PC-3 (cell line): ENCODE data around the gene FAM13A. TPM values are rescaled to one million over a fixed set of nuclear protein-coding genes. Genes with fewer than 3 reads are reported as not detected.

Experiments
- ATAC-seq: fragments of 200-7000 bp; cut with Tn5 transposase; 2 replicates; pipeline ENCODE4 v1.9.1; 2020; ENCODE audit warnings: mild to moderate bottlenecking, moderate library complexity
- BruUV-seq: library from RNA; stranded (reverse); fragments of 400-500 nt; replicated peaks from 2 replicates; lab custom pipeline; 2021; lab: Mats Ljungman, UMichigan
- CTCF ChIA-PET: fragments of 300-600 bp; sonication (Branson Sonifier 250); formaldehyde crosslinking; loops from one replicate; lab custom pipeline; 2022; ENCODE audit warnings: antibody characterized with exemption; lab: Charles Lee
- POLR2A ChIA-PET: fragments of 300-600 bp; sonication (Branson Sonifier 250); formaldehyde crosslinking; loops from one replicate; lab custom pipeline; 2022; ENCODE audit warnings: antibody characterized with exemption; ENCODE audit not compliant: unreplicated experiment; lab: Charles Lee
- DNase-seq: peaks from one replicate; pipeline ENCODE4 v3.0.0-alpha.2; 2015
- H2AFZ ChIP-seq: fragments of 300-600 bp; sonication (generic); 2 replicates; pipeline ENCODE4 v1.6.0; 2016; ENCODE audit warnings: antibody characterized with exemption, low read length
- H3F3A ChIP-seq: fragments of 300-600 bp; sonication (generic); one replicate; pipeline ENCODE4 v1.6.0; 2017; ENCODE audit warnings: antibody characterized with exemption, low read length, control low read depth, mild to moderate bottlenecking; ENCODE audit not compliant: unreplicated experiment
- H3K27ac ChIP-seq: fragments of 300-600 bp; sonication (generic); 2 replicates; pipeline ENCODE4 v1.5.1; 2016; ENCODE audit warnings: mild to moderate bottlenecking, low read length
- H3K27me3 ChIP-seq: fragments of 300-600 bp; sonication (generic); 2 replicates; pipeline ENCODE4 v1.6.1; 2016; ENCODE audit warnings: low read length, mixed read lengths
- H3K36me3 ChIP-seq: fragments of 300-600 bp; sonication (generic); 2 replicates; pipeline ENCODE4 v1.6.1; 2016; ENCODE audit warnings: low read depth, mixed run types, low read length, mixed read lengths
- H3K4me1 ChIP-seq: fragments of 300-600 bp; sonication (generic); 2 replicates; pipeline ENCODE4 v1.5.1; 2016; ENCODE audit warnings: low read length; ENCODE audit not compliant: insufficient read depth
- H3K4me2 ChIP-seq: fragments of 300-600 bp; sonication (generic); 2 replicates; pipeline ENCODE4 v1.6.0; 2016; ENCODE audit warnings: low read length
- H3K4me3 ChIP-seq: fragments of 300-600 bp; sonication (generic); 2 replicates; pipeline ENCODE4 v1.5.1; 2016; ENCODE audit warnings: mild to moderate bottlenecking, low read length, mixed read lengths
- H3K79me2 ChIP-seq: fragments of 300-600 bp; sonication (generic); 2 replicates; pipeline ENCODE4 v1.6.1; 2017; ENCODE audit warnings: low read length, mixed read lengths
- H3K9ac ChIP-seq: fragments of 300-600 bp; sonication (generic); 2 replicates; pipeline ENCODE4 v1.6.0; 2016; ENCODE audit warnings: mild to moderate bottlenecking, low read length
- H3K9me2 ChIP-seq: fragments of 300-600 bp; sonication (generic); replicated peaks from 2 replicates; pipeline ENCODE4 v1.6.1; 2016; ENCODE audit warnings: mixed run types, low read length, mixed read lengths
- H3K9me3 ChIP-seq: fragments of 300-600 bp; sonication (generic); 2 replicates; pipeline ENCODE4 v1.6.1; 2016; ENCODE audit warnings: low read length, mixed read lengths
- H4K20me1 ChIP-seq: fragments of 300-600 bp; sonication (generic); 2 replicates; pipeline ENCODE4 v1.6.1; 2016; ENCODE audit warnings: low read length, mixed read lengths
- EZH2 ChIP-seq: fragments of 300-600 bp; sonication (generic); IDR thresholded peaks from one replicate; pipeline ENCODE4 v1.6.1; 2017; ENCODE audit warnings: antibody characterized with exemption, mild to moderate bottlenecking, low read length; ENCODE audit not compliant: unreplicated experiment
- EZH2phosphoT487 ChIP-seq: fragments of 300-600 bp; sonication (generic); IDR thresholded peaks from 2 replicates; pipeline ENCODE4 v1.6.1; 2018; ENCODE audit warnings: mild to moderate bottlenecking, antibody characterized with exemption, low read length, borderline replicate concordance
- intact Hi-C: fragments of 100-400 bp; cut with micrococcal nuclease; formaldehyde crosslinking; loops from 2 replicates; pipeline ENCODE4 v1.9.0; 2023
- total RNA-seq: library from RNA; depleted of rRNA; stranded (reverse); fragments of >200 nt; gene quantifications from 2 replicates; pipeline ENCODE4 v1.2.3, GENCODE V29; 2014
- TF ChIP-seq, protein P1 (sequence below): fragments of 300-600 bp; sonication (generic); conservative IDR thresholded peaks from 2 replicates; pipeline ENCODE4 v1.5.1; 2017; ENCODE audit warnings: antibody characterized with exemption, low read depth, mild to moderate bottlenecking, low read length

Gene FAM13A
- total RNA-seq, 1 experiment from 2014 or later, result 8.6 TPM

- Histone ChIP-seq H3K79me2 (no peaks in the 10 kb centered on the region), H2AFZ (no peak overlapping the region), H3K36me3 (no peaks in the 10 kb centered on the region), H3K9me3 (no peaks in the 10 kb centered on the region), H3K4me1 (peaks cover 13% of the 10 kb centered on the region), H3K4me2 (no peak overlapping the region), H4K20me1 (no peaks in the 10 kb centered on the region), H3K27me3 (no peaks in the 10 kb centered on the region), H3K4me3 (no peak overlapping the region), H3F3A (no peaks in the 10 kb centered on the region), H3K9me2 (no peaks in the 10 kb centered on the region), H3K9ac (no peak overlapping the region), H3K27ac (no peak overlapping the region)
- intact Hi-C loops, result no loop called here
- CTCF ChIA-PET, result no interaction called here
- POLR2A ChIA-PET, result no interaction called here
- DNase-seq (no peak), ATAC-seq (no peak)
- TF ChIP-seq EZH2 (no peak), EZH2phosphoT487 (no peak)
- TF ChIP-seq, protein P1, sequence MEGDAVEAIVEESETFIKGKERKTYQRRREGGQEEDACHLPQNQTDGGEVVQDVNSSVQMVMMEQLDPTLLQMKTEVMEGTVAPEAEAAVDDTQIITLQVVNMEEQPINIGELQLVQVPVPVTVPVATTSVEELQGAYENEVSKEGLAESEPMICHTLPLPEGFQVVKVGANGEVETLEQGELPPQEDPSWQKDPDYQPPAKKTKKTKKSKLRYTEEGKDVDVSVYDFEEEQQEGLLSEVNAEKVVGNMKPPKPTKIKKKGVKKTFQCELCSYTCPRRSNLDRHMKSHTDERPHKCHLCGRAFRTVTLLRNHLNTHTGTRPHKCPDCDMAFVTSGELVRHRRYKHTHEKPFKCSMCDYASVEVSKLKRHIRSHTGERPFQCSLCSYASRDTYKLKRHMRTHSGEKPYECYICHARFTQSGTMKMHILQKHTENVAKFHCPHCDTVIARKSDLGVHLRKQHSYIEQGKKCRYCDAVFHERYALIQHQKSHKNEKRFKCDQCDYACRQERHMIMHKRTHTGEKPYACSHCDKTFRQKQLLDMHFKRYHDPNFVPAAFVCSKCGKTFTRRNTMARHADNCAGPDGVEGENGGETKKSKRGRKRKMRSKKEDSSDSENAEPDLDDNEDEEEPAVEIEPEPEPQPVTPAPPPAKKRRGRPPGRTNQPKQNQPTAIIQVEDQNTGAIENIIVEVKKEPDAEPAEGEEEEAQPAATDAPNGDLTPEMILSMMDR, result no peak
- BruUV-seq, result no TSS peak
Measured at GRCh38 chr4:88957570-88957969, 99.4 kb downstream of the FAM13A start.

GRCh38 chr4:88955580-88956380 lies 101.2 kb downstream of the FAM13A start:
- CTCF ChIA-PET, result no interaction called here

More at GRCh38 chr4:88955580-88956380, 101.2 kb downstream of the FAM13A start:
- POLR2A ChIA-PET, result no interaction called here
- intact Hi-C loops, result no loop called here
- Histone ChIP-seq H3K4me1 (peaks cover 7% of the 10 kb centered on the region), H3K27me3 (no peaks in the 10 kb centered on the region), H4K20me1 (no peaks in the 10 kb centered on the region), H3K9me2 (no peaks in the 10 kb centered on the region), H3K4me3 (no peak overlapping the region), H3K9ac (no peak overlapping the region), H3K36me3 (no peaks in the 10 kb centered on the region), H2AFZ (no peak overlapping the region), H3K27ac (no peak overlapping the region), H3K79me2 (no peaks in the 10 kb centered on the region), H3F3A (no peaks in the 10 kb centered on the region), H3K4me2 (no peak overlapping the region), H3K9me3 (no peaks in the 10 kb centered on the region)
- TF ChIP-seq, protein P1, result no peak
- TF ChIP-seq EZH2 (no peak), EZH2phosphoT487 (no peak)
- ATAC-seq, result no peak
- no TSS peak for BruUV-seq
- DNase-seq, result no peak
